Mesenchymal stem cell (in vitro differentiated cells and primary cell): ENCODE measurements around the gene APP.

ENCODE experiments used
- DNase-seq: peaks from one replicate; pipeline ENCODE4 v3.0.0-alpha.2; 2013
- H2AFZ ChIP-seq: one replicate; pipeline ENCODE4 v1.6.1; 2013; ENCODE audit warnings: low read depth, mild to moderate bottlenecking, control low read depth, inconsistent platforms, low read length, moderate library complexity
- H2AK5ac ChIP-seq: 2 replicates; pipeline ENCODE4 v1.6.1; 2013; ENCODE audit warnings: low read length, moderate library complexity, mild to moderate bottlenecking, inconsistent platforms; ENCODE audit not compliant: severe bottlenecking
- H2BK120ac ChIP-seq: one replicate; pipeline ENCODE4 v1.6.1; 2013; ENCODE audit warnings: low read depth, mild to moderate bottlenecking, inconsistent platforms, low read length, moderate library complexity
- H2BK12ac ChIP-seq, 2 experiments: one replicate each; pipeline ENCODE4 v1.6.1; 2013; ENCODE audit warnings: inconsistent platforms in 2 of 2, low read length in 2 of 2, mild to moderate bottlenecking in 2 of 2, moderate library complexity in 2 of 2, control low read depth in 1 of 2
- H2BK15ac ChIP-seq: one replicate; pipeline ENCODE4 v1.6.1; 2013; ENCODE audit warnings: mild to moderate bottlenecking, low read depth, inconsistent platforms; ENCODE audit not compliant: poor library complexity, severe bottlenecking
- H2BK5ac ChIP-seq: 2 replicates; pipeline ENCODE4 v1.6.1; 2013; ENCODE audit warnings: low read depth, mild to moderate bottlenecking, low read length, control low read depth, inconsistent platforms; ENCODE audit not compliant: poor library complexity, severe bottlenecking
- H3K14ac ChIP-seq, 2 experiments: one replicate each; pipeline ENCODE4 v1.6.1; 2013; ENCODE audit warnings: inconsistent platforms in 2 of 2, low read length in 2 of 2, control low read depth in 1 of 2, mild to moderate bottlenecking in 1 of 2, moderate library complexity in 1 of 2
- H3K18ac ChIP-seq, 2 experiments: one replicate each; pipeline ENCODE4 v1.6.1; 2013; ENCODE audit warnings: inconsistent platforms in 2 of 2, low read length in 2 of 2, control low read depth in 1 of 2, low read depth in 1 of 2, mild to moderate bottlenecking in 1 of 2
- H3K23ac ChIP-seq, 2 experiments: one replicate each; pipeline ENCODE4 v1.6.1; 2013; ENCODE audit warnings: inconsistent platforms in 2 of 2, low read length in 2 of 2, mild to moderate bottlenecking in 2 of 2, moderate library complexity in 2 of 2, control low read depth in 1 of 2
- H3K27ac ChIP-seq: 2 replicates; pipeline ENCODE4 v1.5.1; 2013; ENCODE audit warnings: mild to moderate bottlenecking, moderate library complexity, low read length, control low read depth, inconsistent platforms; ENCODE audit not compliant: poor library complexity, severe bottlenecking
- H3K27me3 ChIP-seq, 2 experiments: 2 replicates each; pipeline versions ENCODE4 v1.6.1 to v1.7.0; 2013; ENCODE audit warnings: low read length in 2 of 2, mild to moderate bottlenecking in 2 of 2, moderate library complexity in 2 of 2, control low read depth in 1 of 2, inconsistent platforms in 1 of 2; ENCODE audit not compliant: control insufficient read depth in 1 of 2, insufficient read depth in 1 of 2
- H3K36me3 ChIP-seq, 2 experiments: 2 replicates each; pipeline versions ENCODE4 v1.6.1 to v1.7.0; 2013; ENCODE audit warnings: low read length in 2 of 2, control low read depth in 1 of 2, inconsistent platforms in 1 of 2, low read depth in 1 of 2, mild to moderate bottlenecking in 1 of 2; ENCODE audit not compliant: insufficient read depth in 2 of 2, control insufficient read depth in 1 of 2
- H3K4ac ChIP-seq, 2 experiments: one replicate each; pipeline ENCODE4 v1.6.1; 2013; ENCODE audit warnings: inconsistent platforms in 2 of 2, low read length in 2 of 2, mild to moderate bottlenecking in 2 of 2, moderate library complexity in 2 of 2, control low read depth in 1 of 2, low read depth in 1 of 2
- H3K4me1 ChIP-seq: 2 replicates; pipeline ENCODE4 v1.6.1; 2013; ENCODE audit warnings: low read depth, low read length, control low read depth; ENCODE audit not compliant: control insufficient read depth, insufficient read depth
- H3K4me2 ChIP-seq: 2 replicates; pipeline ENCODE4 v1.6.1; 2013; ENCODE audit warnings: low read length, mild to moderate bottlenecking, inconsistent platforms; ENCODE audit not compliant: poor library complexity, severe bottlenecking
- H3K4me3 ChIP-seq, 2 experiments: 2 replicates each; pipeline versions ENCODE4 v1.5.1 to v1.7.0; 2013; ENCODE audit warnings: low read length in 2 of 2, mild to moderate bottlenecking in 2 of 2, control low read depth in 1 of 2, low read depth in 1 of 2; ENCODE audit not compliant: insufficient read depth in 1 of 2
- H3K79me1 ChIP-seq: replicated peaks from 2 replicates; pipeline ENCODE4 v1.6.1; 2013; ENCODE audit warnings: mild to moderate bottlenecking, control low read depth, low read length, inconsistent platforms; ENCODE audit not compliant: poor library complexity, severe bottlenecking
- H3K9ac ChIP-seq: 2 replicates; pipeline ENCODE4 v1.7.0; 2013; ENCODE audit warnings: mild to moderate bottlenecking, low read length, moderate library complexity
- H3K9me3 ChIP-seq: 2 replicates; pipeline ENCODE4 v1.7.0; 2013; ENCODE audit warnings: mild to moderate bottlenecking, low read length; ENCODE audit not compliant: control insufficient read depth
- H4K8ac ChIP-seq: one replicate; pipeline ENCODE4 v1.6.1; 2013; ENCODE audit warnings: inconsistent platforms, mild to moderate bottlenecking, low read length, moderate library complexity
- H4K91ac ChIP-seq: one replicate; pipeline ENCODE4 v1.6.1; 2013; ENCODE audit warnings: mild to moderate bottlenecking, low read length, inconsistent platforms
- WGBS: methylation state at CpG from one replicate; pipeline ENCODE4 v1.1.7; 2013; ENCODE audit warnings: mixed read lengths; 5-methylcytosine and 5-hydroxymethylcytosine counted together

Gene APP

DNA sequence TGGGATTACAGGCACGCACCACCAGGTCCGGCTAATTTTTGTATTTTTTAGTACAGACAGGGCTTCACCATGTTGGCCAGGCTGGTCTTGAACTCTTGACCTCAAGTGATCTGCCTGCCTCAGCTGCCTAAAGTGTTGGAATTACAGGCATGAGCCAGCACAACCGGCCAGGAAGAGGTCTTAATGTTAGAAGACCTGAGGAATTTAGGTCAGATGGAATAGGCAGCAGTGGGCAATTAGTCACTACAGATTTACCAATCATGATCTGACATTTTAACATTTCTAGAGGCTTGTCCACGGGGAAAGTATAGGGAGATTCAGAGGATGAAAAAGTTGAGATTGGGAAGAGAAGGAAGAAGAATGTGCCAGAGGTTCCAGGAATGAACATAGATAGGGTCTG is 8.9 kb upstream of the APP start:
- Histone ChIP-seq H2BK15ac (no peak overlapping the region), H3K4me1 (peaks cover 1% of the 10 kb centered on the region), H3K27me3 (no peaks in the 10 kb centered on the region), H2BK5ac (no peak overlapping the region), H2BK12ac (no peak overlapping the region), H2AK5ac (no peak overlapping the region), H3K23ac (no peak overlapping the region), H4K8ac (no peak overlapping the region), H3K14ac (no peak overlapping the region), H3K9ac (no peak overlapping the region), H3K9me3 (peaks cover 22% of the 10 kb centered on the region), H3K4ac (no peak overlapping the region), H3K27ac (no peak overlapping the region), H4K91ac (no peak overlapping the region), H3K18ac (no peak overlapping the region), H2BK120ac (no peak overlapping the region), H3K36me3 (no peaks in the 10 kb centered on the region), H3K4me2 (no peak overlapping the region), H3K4me3 (no peak overlapping the region), H3K79me1 (no peaks in the 10 kb centered on the region), H2AFZ (no peak overlapping the region)
- 85% methylated on average over 3 of the region's 4 CpGs for WGBS
- no peak for DNase-seq

DNA sequence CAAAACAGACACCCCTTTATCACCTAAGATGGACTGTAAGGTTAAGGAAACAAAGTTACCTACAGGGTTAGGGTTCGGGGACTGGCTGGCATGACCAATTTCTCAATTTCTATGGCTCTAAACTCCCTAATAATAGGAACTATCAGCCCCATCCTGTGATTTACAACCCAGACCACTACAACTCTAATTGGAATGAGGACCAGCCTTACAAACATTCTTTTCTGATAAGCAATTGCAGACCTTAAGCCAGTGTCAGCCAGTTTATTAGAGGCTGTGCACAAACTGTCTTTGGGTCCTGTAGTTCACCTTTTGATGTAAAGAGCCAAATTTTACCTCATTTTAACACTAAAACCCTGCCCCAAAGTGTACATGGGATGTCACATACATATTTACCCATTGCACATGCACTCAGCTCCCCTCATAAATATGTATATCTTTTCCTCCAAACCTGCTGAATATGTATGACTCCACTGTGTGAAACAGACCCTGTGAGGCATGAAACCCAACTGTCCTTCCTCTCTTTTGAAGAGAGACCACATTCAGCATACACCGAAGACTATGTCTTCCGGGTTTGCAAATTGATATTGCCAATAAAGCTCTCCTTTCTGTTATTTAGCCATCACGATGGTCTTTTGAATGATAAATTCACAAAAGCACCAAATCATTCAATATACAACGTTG is 7.3 kb upstream of the APP start:
- Histone ChIP-seq H3K27ac (no peak overlapping the region), H2BK5ac (no peak overlapping the region), H2BK12ac (no peak overlapping the region), H2AFZ (no peak overlapping the region), H3K14ac (no peak overlapping the region), H4K91ac (no peak overlapping the region), H3K36me3 (no peaks in the 10 kb centered on the region), H4K8ac (no peak overlapping the region), H3K9me3 (peaks cover 7% of the 10 kb centered on the region), H3K9ac (no peak overlapping the region), H3K27me3 (no peaks in the 10 kb centered on the region), H3K4me3 (no peak overlapping the region), H3K4ac (no peak overlapping the region), H3K18ac (no peak overlapping the region), H3K4me2 (no peak overlapping the region), H2AK5ac (no peak overlapping the region), H3K79me1 (no peaks in the 10 kb centered on the region), H3K4me1 (peaks cover 1% of the 10 kb centered on the region), H2BK15ac (no peak overlapping the region), H3K23ac (no peak overlapping the region), H2BK120ac (no peak overlapping the region)
- WGBS, result 82% methylated on average over 3 of the region's 5 CpGs
- DNase-seq, result no peak

DNA sequence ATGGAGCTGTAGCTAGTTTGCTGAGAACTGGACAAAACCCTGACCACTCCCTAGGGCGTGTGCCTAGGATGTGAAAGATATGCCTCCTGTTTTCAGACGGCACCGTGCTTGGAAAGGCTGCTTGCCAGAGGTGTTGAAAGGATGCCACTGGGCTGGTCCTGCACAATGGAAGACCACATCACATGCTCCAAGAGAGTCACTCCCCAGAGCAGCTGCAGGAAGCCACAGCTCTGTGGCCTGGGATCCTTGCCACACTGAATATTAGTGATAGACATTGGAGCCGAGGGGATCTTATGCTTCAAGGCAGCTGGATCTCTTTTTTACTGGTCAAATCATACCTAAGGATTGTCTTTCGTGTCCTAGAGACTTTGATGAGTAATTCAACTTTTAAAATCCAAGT is 6.6 kb upstream of the APP start:
- Histone ChIP-seq H2BK12ac (no peak overlapping the region), H2AK5ac (no peak overlapping the region), H3K4ac (no peak overlapping the region), H3K36me3 (no peaks in the 10 kb centered on the region), H3K23ac (no peak overlapping the region), H3K27me3 (no peaks in the 10 kb centered on the region), H3K18ac (no peak overlapping the region), H2AFZ (no peak overlapping the region), H2BK5ac (no peak overlapping the region), H4K91ac (no peak overlapping the region), H3K27ac (no peak overlapping the region), H3K4me2 (no peak overlapping the region), H4K8ac (no peak overlapping the region), H2BK120ac (no peak overlapping the region), H3K9ac (no peak overlapping the region), H3K79me1 (no peaks in the 10 kb centered on the region), H3K4me1 (peaks cover 1% of the 10 kb centered on the region), H3K14ac (no peak overlapping the region), H3K9me3 (no peaks in the 10 kb centered on the region), H3K4me3 (no peak overlapping the region), H2BK15ac (no peak overlapping the region)
- WGBS, result 85% methylated on average over 5 of the region's 5 CpGs
- no peak for DNase-seq

DNA sequence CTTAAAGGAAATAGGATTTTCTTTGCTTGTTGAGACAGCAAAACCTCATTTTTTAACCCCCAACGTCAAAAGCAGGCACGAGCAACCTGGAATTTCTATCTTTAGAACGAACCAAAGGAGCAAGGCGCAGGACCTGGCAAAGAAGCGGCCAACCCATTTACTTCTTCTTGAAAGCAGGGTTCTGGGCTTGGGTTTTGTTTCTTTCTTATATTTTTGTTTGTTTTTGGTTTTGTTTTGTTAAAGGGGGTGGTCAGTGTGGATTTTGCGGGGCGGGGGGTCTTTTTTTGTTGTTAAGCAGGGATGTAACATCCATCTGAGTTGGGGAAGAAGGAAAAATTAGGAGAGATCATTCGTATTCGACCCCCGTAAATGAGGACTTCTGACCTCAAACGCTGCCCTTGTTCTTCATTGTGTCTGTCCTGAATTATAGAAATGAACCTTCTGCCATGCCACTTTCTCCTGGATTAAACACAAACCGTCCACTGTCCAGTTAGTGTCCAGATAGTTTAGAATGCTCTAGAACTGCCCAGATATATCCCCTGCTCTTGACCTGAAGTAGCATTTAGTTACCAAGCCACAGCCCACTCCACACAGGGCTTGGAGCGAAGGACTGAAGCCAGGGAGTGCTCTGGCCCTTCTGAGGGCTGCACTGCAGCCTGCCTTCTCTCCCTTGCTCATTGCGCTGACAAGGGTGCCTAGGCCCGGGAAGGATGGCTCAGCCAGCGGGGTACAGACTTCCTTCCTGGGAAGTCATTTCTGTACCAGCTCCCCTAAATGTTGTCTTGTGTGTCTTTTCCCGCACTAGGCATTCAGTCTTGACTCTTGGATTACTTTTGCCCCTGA is 909 bp upstream of the APP start:
- H2BK120ac ChIP-seq, result no peak overlapping the region
- H2AK5ac ChIP-seq, result no peak overlapping the region
- peak overlapping the region; percentile 98 for H3K4me2 ChIP-seq
- no peak for DNase-seq
- H3K9ac ChIP-seq, result peak overlapping the region; percentile 84
- H3K4ac ChIP-seq, result no peak overlapping the region
- peaks cover 0 to 4% of the 10 kb centered on the region in 2 experiments for H3K36me3 ChIP-seq
- no peak overlapping the region for H2BK15ac ChIP-seq
- H3K18ac ChIP-seq, result peak overlapping the region in 1 of 2 experiments; percentile 55
- H3K14ac ChIP-seq, result no peak overlapping the region
- H3K23ac ChIP-seq, result no peak overlapping the region
- no peaks in the 10 kb centered on the region for H3K9me3 ChIP-seq
- no peak overlapping the region for H3K27ac ChIP-seq
- H4K8ac ChIP-seq, result no peak overlapping the region
- peak overlapping the region; percentile 84 for H2AFZ ChIP-seq
- H2BK12ac ChIP-seq, result no peak overlapping the region
- no peak overlapping the region for H2BK5ac ChIP-seq
- peak overlapping the region; percentile 93 to 100 for H3K4me3 ChIP-seq
- peaks cover 2% of the 10 kb centered on the region for H3K4me1 ChIP-seq
- no peak overlapping the region for H4K91ac ChIP-seq
- H3K79me1 ChIP-seq, result no peaks in the 10 kb centered on the region
- no peaks in the 10 kb centered on the region for H3K27me3 ChIP-seq
- 63% methylated on average over 16 of the region's 17 CpGs for WGBS
